ENCODE results near the gene CFAP61.

GRCh38 chr20:20052074-20052970, at the start of gene CFAP61, which contains the start of gene CRNKL1:
- TF ChIP-seq CTCF (IDR thresholded peaks at IDR 0.05) (peak in 1 of 12 donors; percentile 6), POLR2A (IDR thresholded peaks at IDR 0.05) (peak in 1 of 2 donors; percentile 20)

Measured in heart left ventricle (tissue), 13 donors.